ENCODE measurements around the gene PLCG2.

PLCG2 gene

GRCh38 chr16:81901484-81901883 lies 122.4 kb downstream of the PLCG2 start:
- TF ChIP-seq, protein P1, sequence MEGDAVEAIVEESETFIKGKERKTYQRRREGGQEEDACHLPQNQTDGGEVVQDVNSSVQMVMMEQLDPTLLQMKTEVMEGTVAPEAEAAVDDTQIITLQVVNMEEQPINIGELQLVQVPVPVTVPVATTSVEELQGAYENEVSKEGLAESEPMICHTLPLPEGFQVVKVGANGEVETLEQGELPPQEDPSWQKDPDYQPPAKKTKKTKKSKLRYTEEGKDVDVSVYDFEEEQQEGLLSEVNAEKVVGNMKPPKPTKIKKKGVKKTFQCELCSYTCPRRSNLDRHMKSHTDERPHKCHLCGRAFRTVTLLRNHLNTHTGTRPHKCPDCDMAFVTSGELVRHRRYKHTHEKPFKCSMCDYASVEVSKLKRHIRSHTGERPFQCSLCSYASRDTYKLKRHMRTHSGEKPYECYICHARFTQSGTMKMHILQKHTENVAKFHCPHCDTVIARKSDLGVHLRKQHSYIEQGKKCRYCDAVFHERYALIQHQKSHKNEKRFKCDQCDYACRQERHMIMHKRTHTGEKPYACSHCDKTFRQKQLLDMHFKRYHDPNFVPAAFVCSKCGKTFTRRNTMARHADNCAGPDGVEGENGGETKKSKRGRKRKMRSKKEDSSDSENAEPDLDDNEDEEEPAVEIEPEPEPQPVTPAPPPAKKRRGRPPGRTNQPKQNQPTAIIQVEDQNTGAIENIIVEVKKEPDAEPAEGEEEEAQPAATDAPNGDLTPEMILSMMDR (IDR thresholded peaks at IDR 0.05; ENCODE audit: low read depth, low read length): no peak
- Histone ChIP-seq H3K4me1 (no peaks in the 10 kb centered on the region), H3K9me3 (no peaks in the 10 kb centered on the region; the same call in 1 of the 2 replicates), H3K4me3 (ENCODE audit: low read depth, low read length) (no peak overlapping the region), H3K36me3 (no peaks in the 10 kb centered on the region), H3K27me3 (no peaks in the 10 kb centered on the region)
- no peak for DNase-seq

- no peaks in the 10 kb centered on the region for H3K27me3 ChIP-seq
- TF ChIP-seq, protein P1 (IDR thresholded peaks at IDR 0.05; ENCODE audit: low read depth, low read length): no peak
- no peak for DNase-seq
- no peaks in the 10 kb centered on the region for H3K36me3 ChIP-seq
- H3K9me3 ChIP-seq: no peaks in the 10 kb centered on the region; the same call in 1 of the 2 replicates
- no peak overlapping the region for H3K4me3 ChIP-seq (ENCODE audit: low read depth, low read length)
- H3K4me1 ChIP-seq: no peaks in the 10 kb centered on the region
These were observed 122.9 kb downstream of the PLCG2 start for GRCh38 chr16:81902025-81902424.

DNA sequence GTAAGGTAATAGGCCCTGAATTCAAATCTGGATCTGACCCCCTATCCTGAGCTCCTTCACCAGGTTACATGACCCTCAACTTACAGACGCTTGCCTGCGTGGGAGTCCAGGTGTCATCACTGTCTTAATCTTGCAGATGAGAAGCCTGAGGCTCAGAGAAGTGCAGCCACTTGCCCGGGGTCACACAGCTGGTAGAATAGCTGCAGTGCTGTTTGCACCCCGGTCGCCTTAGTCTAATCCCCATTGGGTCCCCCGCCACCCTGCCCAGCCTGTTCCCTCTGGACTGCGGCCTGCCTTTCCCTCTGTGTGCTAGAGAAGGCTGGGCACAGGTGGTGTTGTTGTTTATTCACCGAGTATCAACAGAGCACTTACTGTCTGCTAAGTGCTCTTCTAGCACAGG lies 125.2 kb downstream of the PLCG2 start:
- no peaks in the 10 kb centered on the region for H3K36me3 ChIP-seq
- DNase-seq: no peak
- no peaks in the 10 kb centered on the region for H3K4me1 ChIP-seq
- H3K4me3 ChIP-seq (ENCODE audit: low read depth, low read length): no peak overlapping the region
- H3K27me3 ChIP-seq: no peaks in the 10 kb centered on the region
- H3K9me3 ChIP-seq: no peaks in the 10 kb centered on the region; the same call in 1 of the 2 replicates
- TF ChIP-seq, protein P1 (IDR thresholded peaks at IDR 0.05; ENCODE audit: low read depth, low read length): no peak

DNA sequence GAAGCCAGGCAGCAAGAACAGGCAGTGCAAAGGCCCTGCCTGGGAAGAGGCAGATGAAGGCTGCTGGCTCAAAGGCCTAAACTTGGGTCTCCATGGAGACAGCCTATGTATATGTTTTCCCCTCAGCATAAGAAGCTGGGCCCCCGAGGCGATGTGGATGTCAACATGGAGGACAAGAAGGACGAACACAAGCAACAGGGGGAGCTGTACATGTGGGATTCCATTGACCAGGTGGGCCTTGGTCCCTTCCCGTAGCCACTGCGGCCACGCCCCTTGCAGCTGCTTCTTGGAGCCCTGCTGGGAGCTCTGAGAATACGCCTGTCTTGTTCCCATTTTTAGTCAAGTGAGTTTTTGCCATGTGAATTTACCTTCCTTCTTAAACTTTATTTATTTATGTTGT lies 126.2 kb downstream of the PLCG2 start:
- no peak for DNase-seq
- Histone ChIP-seq H3K4me1 (no peaks in the 10 kb centered on the region), H3K27me3 (no peaks in the 10 kb centered on the region), H3K4me3 (ENCODE audit: low read depth, low read length) (no peak overlapping the region), H3K9me3 (no peaks in the 10 kb centered on the region; the same call in 1 of the 2 replicates), H3K36me3 (no peaks in the 10 kb centered on the region)
- TF ChIP-seq, protein P1 (IDR thresholded peaks at IDR 0.05; ENCODE audit: low read depth, low read length): no peak

GRCh38 chr16:81907681-81908080 lies 128.6 kb downstream of the PLCG2 start:
- no peaks in the 10 kb centered on the region for H3K4me1 ChIP-seq
- H3K36me3 ChIP-seq: no peaks in the 10 kb centered on the region
- DNase-seq: no peak
- H3K4me3 ChIP-seq (ENCODE audit: low read depth, low read length): no peak overlapping the region
- TF ChIP-seq, protein P1 (IDR thresholded peaks at IDR 0.05; ENCODE audit: low read depth, low read length): no peak
- no peaks in the 10 kb centered on the region for H3K27me3 ChIP-seq
- no peaks in the 10 kb centered on the region; the same call in 1 of the 2 replicates for H3K9me3 ChIP-seq

- TF ChIP-seq, protein P1 (IDR thresholded peaks at IDR 0.05; ENCODE audit: low read depth, low read length): no peak
- Histone ChIP-seq H3K4me3 (ENCODE audit: low read depth, low read length) (no peak overlapping the region), H3K9me3 (no peaks in the 10 kb centered on the region; the same call in 1 of the 2 replicates), H3K4me1 (no peaks in the 10 kb centered on the region), H3K27me3 (no peaks in the 10 kb centered on the region), H3K36me3 (no peaks in the 10 kb centered on the region)
- DNase-seq: no peak
These were observed 129.6 kb downstream of the PLCG2 start for GRCh38 chr16:81908466-81909262.

All from BE2C (cell line).